Heart left ventricle (tissue), 16 donors: ENCODE results near the gene ARL11. TPM values are rescaled to one million over a fixed set of nuclear protein-coding genes. Genes with fewer than 3 reads are reported as not detected.

Experiments used
- ATAC-seq, 4 donors: fragments of 200-7000 bp; cut with Tn5 transposase; one replicate each; pipeline ENCODE4 v1.9.1; 2020 to 2022; ENCODE audit warnings: moderate library complexity in 4 of 4, mild to moderate bottlenecking in 3 of 4, moderate number of reproducible peaks in 1 of 4
- DNase-seq, 5 donors: peaks; one replicate each; pipeline ENCODE4 v3.0.0-alpha.2; 2020
- H3K27ac ChIP-seq, 12 donors: fragments of 200-600 bp; sonication (generic) in 4 of 12; one replicate each; pipeline versions ENCODE4 v1.5.0 to v1.8.0; 2016 to 2022; ENCODE audit warnings: mild to moderate bottlenecking in 2 of 12
- H3K27me3 ChIP-seq, 9 donors: fragments of 200-600 bp; sonication (generic) in 2 of 9; one replicate each; pipeline versions ENCODE4 v1.5.1 to v1.8.0; 2016 to 2022; ENCODE audit warnings: mild to moderate bottlenecking in 3 of 9
- H3K36me3 ChIP-seq, 9 donors: fragments of 200-600 bp; sonication (generic) in 2 of 9; one replicate each; pipeline versions ENCODE4 v1.5.0 to v1.8.0; 2018 to 2022; ENCODE audit warnings: mild to moderate bottlenecking in 2 of 9
- H3K4me1 ChIP-seq, 12 donors: fragments of 200-600 bp; sonication (generic) in 4 of 12; one replicate each; pipeline versions ENCODE4 v1.5.0 to v1.8.0; 2016 to 2022; ENCODE audit warnings: mild to moderate bottlenecking in 3 of 12
- H3K4me3 ChIP-seq, 12 donors: fragments of 200-600 bp; sonication (generic) in 4 of 12; one replicate each; pipeline versions ENCODE4 v1.5.0 to v1.8.0; 2017 to 2022; ENCODE audit warnings: mild to moderate bottlenecking in 9 of 12, moderate library complexity in 4 of 12
- H3K9me3 ChIP-seq, 12 donors: fragments of 200-600 bp; sonication (generic) in 4 of 12; one replicate each; pipeline versions ENCODE4 v1.5.0 to v1.8.0; 2016 to 2022; ENCODE audit warnings: mild to moderate bottlenecking in 1 of 12
- CTCF ChIP-seq, 12 donors: fragments of 200-600 bp; sonication (generic) in 4 of 12; IDR thresholded peaks; one replicate each; pipeline versions ENCODE4 v1.5.0 to v1.8.0; 2018 to 2022; ENCODE audit warnings: antibody characterized with exemption in 12 of 12, mild to moderate bottlenecking in 5 of 12
- POLR2A ChIP-seq, 2 donors: fragments of 450-650 bp; IDR thresholded peaks; one replicate each; pipeline ENCODE4 v1.6.1; 2017; ENCODE audit warnings: antibody characterized with exemption in 2 of 2, mild to moderate bottlenecking in 2 of 2, moderate library complexity in 2 of 2
- WGBS, 4 donors: extraction: QIAGEN DNeasy Blood & Tissue Kit in 2 of 4; methylation state at CpG; one replicate each; pipeline versions ENCODE4 v1.1.5 to v1.1.7; 2013 to 2018; 5-methylcytosine and 5-hydroxymethylcytosine counted together
- intact Hi-C, 10 donors: fragments of 100-400 bp; cut with DNase I; formaldehyde crosslinking; loops; one replicate each; pipeline versions ENCODE4 v1.11.1 to v1.14.2; 2022
- polyA plus RNA-seq, 2 donors: library from polyadenylated mRNA; stranded (reverse); fragments of 200-250 nt; gene quantifications; one replicate each; pipeline ENCODE4 v1.2.3, GENCODE V29; 2013
- total RNA-seq, 9 donors: library from RNA; depleted of rRNA in 2 of 9; stranded (reverse); fragments of >200 nt in 2 of 9; fragmentation: NEBNext Ultra II Directional in 3 of 9; extraction: Animal tissue kit (Norgen Biotek cat#: 25700) in 3 of 9; gene quantifications; one replicate each; pipeline versions ENCODE4 v1.1.0 to v1.2.4, GENCODE V29; 2016 to 2023
- donor health status: ischemic (EF 13 %, LVEDD 7.1; RV severe dilation, severe dysfunction).
- donor health status: healthy with polysubstance abuse.
- donor health status: DM: no; HTN: yes; CAD: no.
- donor health status: DM: no; HTN: no; CAD: no.
- donor health status: ischemic (EF 25% LVEDD 6.9; RV normal size, moderate dysfunction).
- donor health status: ischemic (EF 25% LVEDD 5.7; RV mildly dilated, moderate dysfunction).
- donor health status: healthy.
- donor health status: DM: yes; HTN: yes; CAD: no.
- donor health status: ischemic (EF 35%, LVEDD 5.7; RV mildly dilated, moderate dysfunction).
- donor health status: nonischemic (EF 11% LVEDD 7.7; RV severe dilation, severe dysfunction).
- donor health status: DM: yes; HTN: yes; CAD: no.
- donor health status: PGD.
- donor health status: ischemic (EF 29% LVEDD 5.4; RV normal size, mild dysfunction).
- donor health status: nonischemic (EF 23%, LVEDD 6.1; RV moderate dilation, normal function).

Gene ARL11
- total and polyA plus RNA-seq, 11 donors = 0.13 to 3.0 (median 0.32) TPM

- intact Hi-C loops = loop anchor here in 3 of 10 donors (10.0 kb wide), 2 partner anchors 90 to 140 kb away; partner anchors contain the start of genes PHF11 (in 2 of the 3), CAB39L (in 1 of the 3) and SETDB2 (in 1 of the 3)
- no peak for DNase-seq
- TF ChIP-seq CTCF (IDR thresholded peaks at IDR 0.05) = no peak
- TF ChIP-seq POLR2A (IDR thresholded peaks at IDR 0.05) = no peak
- 1 to 2% (median 1%) methylated on average over 16 of the region's 16 CpGs for WGBS, 4 donors
- Histone ChIP-seq H3K4me3 (peak overlapping the region; percentile 73 to 99 (median 91)), H3K27me3 (no peaks in the 10 kb centered on the region), H3K27ac (peak overlapping the region in 11 of 12 donors; percentile 66 to 93 (median 84)), H3K36me3 (peaks cover 0 to 30% (median 7%) of the 10 kb centered on the region in 9 donors), H3K4me1 (peaks cover 0 to 23% (median 13%) of the 10 kb centered on the region in 12 donors), H3K9me3 (no peaks in the 10 kb centered on the region)
- ATAC-seq = peak in 1 of 4 donors; percentile 4
Observed at GRCh38 chr13:49584771-49585182, 43.5 kb upstream of the ARL11 start.

GRCh38 chr13:49585220-49586157, 42.8 kb upstream of the ARL11 start, which contains the start of gene RCBTB1:
RCBTB1 (minus strand) TSS chr13:49585558; CDS start chr13:49567279, 18,279 bp downstream.
- no peaks in the 10 kb centered on the region for H3K27me3 ChIP-seq
- peak within 1 kb of the TSS; percentile 38 to 93 (median 83) for H3K27ac ChIP-seq
- TF ChIP-seq POLR2A (IDR thresholded peaks at IDR 0.05) = peak in 1 of 2 donors; percentile 53
- no peak for TF ChIP-seq CTCF (IDR thresholded peaks at IDR 0.05)
- intact Hi-C loops = loop anchor here in 3 of 10 donors (10.0 kb wide), 2 partner anchors 91 to 141 kb away; partner anchors contain the start of genes PHF11 (in 2 of the 3), CAB39L (in 1 of the 3) and SETDB2 (in 1 of the 3)
- peaks cover 0 to 23% (median 4%) of the 10 kb centered on the region in 9 donors for H3K36me3 ChIP-seq
- H3K4me1 ChIP-seq = peaks cover 0 to 23% (median 13%) of the 10 kb centered on the region in 12 donors
- DNase-seq (peak; percentile 67 to 85 (median 71)), ATAC-seq (peak; percentile 85 to 99 (median 96))
- H3K4me3 ChIP-seq = peak within 1 kb of the TSS; percentile 73 to 99 (median 91)
- no peaks in the 10 kb centered on the region for H3K9me3 ChIP-seq
- 0 to 1% (median 1%) methylated on average over 19 to 87 of the region's 87 CpGs for WGBS, 4 donors

GRCh38 chr13:49586717-49587116, 41.6 kb upstream of the ARL11 start:
- no peak overlapping the region for H3K4me3 ChIP-seq
- ATAC-seq (no peak), DNase-seq (no peak)
- no peaks in the 10 kb centered on the region for H3K27me3 ChIP-seq
- no peaks in the 10 kb centered on the region for H3K9me3 ChIP-seq
- intact Hi-C loops = loop anchor here in 3 of 10 donors (10.0 kb wide), 2 partner anchors 92 to 142 kb away; partner anchors contain the start of genes PHF11 (in 2 of the 3), CAB39L (in 1 of the 3) and SETDB2 (in 1 of the 3)
- no peak for TF ChIP-seq POLR2A (IDR thresholded peaks at IDR 0.05)
- no peak for TF ChIP-seq CTCF (IDR thresholded peaks at IDR 0.05)
- H3K27ac ChIP-seq = no peak overlapping the region
- H3K36me3 ChIP-seq = peaks cover 0 to 14% (median 0%) of the 10 kb centered on the region in 9 donors
- 87 to 91% (median 90%) methylated on average over 3 of the region's 3 CpGs for WGBS, 4 donors
- peaks cover 0 to 23% (median 13%) of the 10 kb centered on the region in 12 donors for H3K4me1 ChIP-seq
